Neural progenitor cell (in vitro differentiated cells): ENCODE measurements around the gene HK1.

ENCODE experiments used
- CTCF ChIP-seq: fragments of 200-600 bp; sonication (generic); IDR thresholded peaks from 2 replicates; pipeline ENCODE4 v1.5.1; 2017; ENCODE audit warnings: antibody characterized with exemption, mild to moderate bottlenecking
- EZH2phosphoT487 ChIP-seq: fragments of 200-600 bp; sonication (generic); IDR thresholded peaks from 2 replicates; pipeline ENCODE4 v1.6.1; 2017; ENCODE audit warnings: antibody characterized with exemption

DNA sequence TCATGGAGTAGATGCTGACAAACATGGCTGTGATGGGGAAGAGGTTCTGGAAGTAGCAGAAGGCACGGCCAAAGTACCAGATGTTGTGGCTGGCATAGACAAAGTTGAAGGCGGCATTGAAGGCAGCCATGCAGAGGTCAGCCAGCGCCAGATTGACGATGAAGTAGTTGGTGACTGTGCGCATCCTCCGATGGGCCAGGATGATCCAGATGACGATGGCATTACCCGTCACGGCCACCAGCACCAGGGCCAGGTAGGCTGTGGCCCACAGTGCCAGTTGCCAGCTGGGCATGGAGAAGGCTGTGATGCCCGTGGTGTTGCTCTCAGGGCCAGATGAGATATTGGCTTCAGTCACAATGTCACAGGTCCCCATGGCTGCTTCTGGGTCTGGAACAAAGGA is 137.7 kb downstream of the HK1 start:
- TF ChIP-seq CTCF (no peak), EZH2phosphoT487 (no peak)
